K562 (cell line): ENCODE data around the gene OR10T2. TPM values are rescaled to one million over a fixed set of nuclear protein-coding genes. Genes with fewer than 3 reads are reported as not detected.

ENCODE experiments used
- ATAC-seq: fragments of 200-7000 bp; cut with Tn5 transposase; 3 replicates; pipeline ENCODE4 v1.9.1; 2020; ENCODE audit warnings: moderate library complexity
- BruUV-seq: library from RNA; stranded (reverse); fragments of 400-500 nt; replicated peaks from 2 replicates; lab custom pipeline; 2021; lab: Mats Ljungman, UMichigan
- CTCF ChIA-PET: fragments of 300-600 bp; formaldehyde crosslinking; extraction: SDS; loops from one replicate; lab custom pipeline; 2021; ENCODE audit warnings: low intra/inter-chr PET ratio; lab: Yijun Ruan, JAX
- POLR2A ChIA-PET: fragments of 300-600, 350-650 bp; sonication (Branson Sonifier 250); formaldehyde crosslinking; extraction: SDS; loops from one replicate; lab custom pipeline; 2021; ENCODE audit warnings: antibody characterized with exemption, inconsistent platforms; lab: Yijun Ruan, JAX
- DNase-seq, 4 experiments: peaks; one replicate each; pipeline versions ENCODE4 v3.0.0 to v3.0.0-alpha.2; 2011 to 2018; ENCODE audit warnings: low spot score in 3 of 4, mixed read lengths in 3 of 4; ENCODE audit errors: extremely low read depth in 1 of 4
- FAIRE-seq: peaks from 2 replicates; lab custom pipeline; 2011; peaks lifted over from hg19 to GRCh38; lab: Jason Lieb, UNC
- H2AFZ ChIP-seq: 2 replicates; pipeline ENCODE4 v1.6.0; 2011; ENCODE audit warnings: low read depth, low read length, control low read depth, inconsistent platforms
- H3K27ac ChIP-seq: fragments of 200-600 bp; 3 replicates; pipeline ENCODE4 v1.8.0; 2011; ENCODE audit warnings: low read depth, mild to moderate bottlenecking, control low read depth, inconsistent platforms, low read length, moderate library complexity, mixed read lengths; ENCODE audit errors: extremely low read depth
- H3K27me3 ChIP-seq, 2 experiments: fragments of 300-600 bp in 1 of 2; 2 replicates in 1 of 2; 3 replicates in 1 of 2; pipeline versions ENCODE4 v1.6.0 to v1.8.0; 2011; ENCODE audit warnings: inconsistent platforms in 2 of 2, low read length in 2 of 2, mild to moderate bottlenecking in 1 of 2, mixed read lengths in 1 of 2, moderate library complexity in 1 of 2; ENCODE audit not compliant: control insufficient read depth in 2 of 2, insufficient read depth in 2 of 2
- H3K36me3 ChIP-seq: fragments of 300-600 bp; 3 replicates; pipeline ENCODE4 v1.8.0; 2011; ENCODE audit warnings: mild to moderate bottlenecking, low read length, inconsistent platforms; ENCODE audit not compliant: control insufficient read depth, insufficient read depth
- H3K4me1 ChIP-seq, 2 experiments: fragments of 200-600 bp in 1 of 2; replicated peaks in 1 of 2; 2 replicates in 1 of 2; 3 replicates in 1 of 2; pipeline versions ENCODE4 v1.5.1 to v1.8.0; 2011; ENCODE audit warnings: inconsistent platforms in 2 of 2, low read length in 2 of 2, mild to moderate bottlenecking in 1 of 2, mixed read lengths in 1 of 2, moderate library complexity in 1 of 2; ENCODE audit not compliant: control insufficient read depth in 2 of 2, insufficient read depth in 2 of 2
- H3K4me2 ChIP-seq: 2 replicates; pipeline ENCODE4 v1.6.1; 2011; ENCODE audit warnings: low read length, control low read depth, inconsistent platforms, mixed read lengths; ENCODE audit not compliant: insufficient read depth
- H3K4me3 ChIP-seq: fragments of 200-600 bp; sonication (generic), shearing (Covaris generic); 2 replicates; pipeline ENCODE4 v1.5.1; 2016; ENCODE audit warnings: control low read depth, inconsistent platforms
- H3K79me2 ChIP-seq: fragments of 200-600 bp; 3 replicates; pipeline ENCODE4 v1.8.0; 2011; ENCODE audit warnings: low read length, inconsistent platforms; ENCODE audit not compliant: control insufficient read depth, insufficient read depth
- H3K9ac ChIP-seq, 2 experiments: 2 replicates each; pipeline versions ENCODE4 v1.6.0 to v1.6.1; 2011; ENCODE audit warnings: low read depth in 2 of 2, low read length in 2 of 2, control low read depth in 1 of 2, inconsistent platforms in 1 of 2, mild to moderate bottlenecking in 1 of 2, mixed read lengths in 1 of 2; ENCODE audit not compliant: insufficient read depth in 1 of 2
- H3K9me1 ChIP-seq: one replicate; pipeline ENCODE4 v1.6.0; 2011; ENCODE audit warnings: inconsistent platforms, mild to moderate bottlenecking, low read length, moderate library complexity; ENCODE audit not compliant: control insufficient read depth, insufficient read depth
- H3K9me3 ChIP-seq: replicated peaks from 2 replicates; pipeline ENCODE4 v1.5.1; 2011; ENCODE audit warnings: low read depth, low read length, inconsistent platforms; ENCODE audit not compliant: control insufficient read depth, insufficient read depth
- H4K20me1 ChIP-seq: replicated peaks from 2 replicates; pipeline ENCODE4 v1.6.1; 2011; ENCODE audit warnings: low read length, inconsistent platforms, mixed read lengths; ENCODE audit not compliant: control insufficient read depth, insufficient read depth
- CGGBP1 ChIP-seq: fragments of 250-450 bp; sonication (Bioruptor Pico); IDR thresholded peaks from 2 replicates; pipeline ENCODE4 v1.9.0; 2021; ENCODE audit warnings: mild to moderate bottlenecking
- HMG20B ChIP-seq: fragments of 250-450 bp; sonication (Bioruptor Pico); IDR thresholded peaks from 2 replicates; pipeline ENCODE4 v1.5.0; 2021; ENCODE audit warnings: mild to moderate bottlenecking
- MAFK ChIP-seq: IDR thresholded peaks from 2 replicates; pipeline ENCODE4 v1.6.1; 2011; ENCODE audit warnings: low read length, improper control_type of control experiment
- U2AF2 ChIP-seq: fragments of 200-400 bp; formaldehyde crosslinking; optimal IDR thresholded peaks from 2 replicates; pipeline ENCODE3; 2017; ENCODE audit warnings: low read depth, mild to moderate bottlenecking, low read length
- ZNF143 ChIP-seq: sonication (generic); formaldehyde crosslinking; IDR thresholded peaks from 2 replicates; pipeline ENCODE4 v1.9.0; 2022; ENCODE audit warnings: mild to moderate bottlenecking, missing genetic modification reagents
- ZNF79 ChIP-seq: fragments of 250-450 bp; sonication (Bioruptor Pico); IDR thresholded peaks from 2 replicates; pipeline ENCODE4 v1.4.0; 2020; ENCODE audit warnings: low read depth, mild to moderate bottlenecking, moderate library complexity
- ZNF830 ChIP-seq: fragments of 250-450 bp; sonication (Bioruptor Pico); IDR thresholded peaks from 2 replicates; pipeline ENCODE4 v1.5.0; 2021; ENCODE audit warnings: mild to moderate bottlenecking
- in situ Hi-C: fragments of 300-500 bp; cut with MboI; formaldehyde crosslinking; loops from 4 replicates; pipeline ENCODE4 v1.15.0; 2018; ENCODE audit warnings: inconsistent platforms, mixed read lengths
- intact Hi-C: fragments of 100-400 bp; cut with micrococcal nuclease; formaldehyde crosslinking; loops from 2 replicates; pipeline ENCODE4 v1.14.2; 2022
- polyA plus RNA-seq, 8 experiments: library from polyadenylated mRNA; depleted of rRNA in 4 of 8; stranded (reverse) in 5 of 8; unstranded in 3 of 8; fragments of >200 nt; fragmentation: Nextera tagmentation in 2 of 8; fragmentation: Illumina TruSeq in 1 of 8; extraction: Ambion mirVana in 2 of 8; extraction: Trizol in 1 of 8; gene quantifications; 2 replicates each; pipeline versions ENCODE4 v1.2.1 to v1.2.3, GENCODE V29; 2011 to 2014; ENCODE audit warnings: inconsistent platforms in 1 of 8, missing spikeins in 1 of 8
- total RNA-seq, 7 experiments: library from RNA; depleted of rRNA in 6 of 7; stranded (reverse); fragments of >200 nt in 6 of 7; fragmentation: Illumina TruSeq in 2 of 7; extraction: Trizol in 2 of 7; gene quantifications; 2 replicates each; pipeline versions ENCODE4 v1.2.1 to v1.2.3, GENCODE V29; 2011 to 2021; ENCODE audit warnings: low replicate concordance in 1 of 7

Gene OR10T2
- total and polyA plus RNA-seq, 9 of the 15 experiments (the other 6 are each of a cell fraction or from before 2014, with no cell fraction given) = not detected

GRCh38 chr1:158422212-158422611 is 22.9 kb upstream of the OR10T2 start (continued):
- TF ChIP-seq HMG20B (CRISPR knock-in tag) (no peak), ZNF830 (CRISPR knock-in tag) (no peak)

GRCh38 chr1:158417586-158417985 is 18.3 kb upstream of the OR10T2 start:
- no peak overlapping the region for H2AFZ ChIP-seq
- no peaks in the 10 kb centered on the region for H3K9me3 ChIP-seq
- BruUV-seq = no TSS peak
- no peak overlapping the region for H3K4me3 ChIP-seq
- H3K27ac ChIP-seq = no peak overlapping the region
- ChIA-PET POLR2A (no interaction called here), CTCF (no interaction called here)
- intact Hi-C loops (no loop called here), in situ Hi-C loops (no loop called here)
- TF ChIP-seq CGGBP1 (no peak), ZNF143 (no peak), ZNF79 (CRISPR knock-in tag) (no peak), MAFK (no peak), U2AF2 (no peak)
- ATAC-seq = no peak
- H3K36me3 ChIP-seq = no peaks in the 10 kb centered on the region
- H3K9me1 ChIP-seq = no peaks in the 10 kb centered on the region
- H3K4me2 ChIP-seq = no peak overlapping the region
- FAIRE-seq = no peak
- H3K79me2 ChIP-seq = no peaks in the 10 kb centered on the region
- H4K20me1 ChIP-seq = no peaks in the 10 kb centered on the region
- no peak for DNase-seq
- no peaks in the 10 kb centered on the region for H3K27me3 ChIP-seq
- no peaks in the 10 kb centered on the region for H3K4me1 ChIP-seq
- H3K9ac ChIP-seq = no peak overlapping the region
